AG04450 (cell line): ENCODE results near the gene SELENON. TPM values are rescaled to one million over a fixed set of nuclear protein-coding genes. Genes with fewer than 3 reads are reported as not detected.

ENCODE experiments used
- CTCF ChIA-PET: fragments of 300-600, 350-600 bp; formaldehyde crosslinking; extraction: SDS; loops from one replicate; lab custom pipeline; 2022; ENCODE audit warnings: antibody characterized with exemption, inconsistent platforms; lab: Charles Lee
- POLR2A ChIA-PET: fragments of 350-600 bp; formaldehyde crosslinking; extraction: SDS; loops from one replicate; lab custom pipeline; 2021; ENCODE audit warnings: antibody characterized with exemption, inconsistent platforms; lab: Yijun Ruan, JAX
- DNase-seq: peaks from one replicate; pipeline ENCODE4 v3.0.0-alpha.2; 2011; ENCODE audit warnings: low read depth, low spot score
- H3K27ac ChIP-seq: one replicate; pipeline ENCODE4 v1.5.1; 2012; ENCODE audit warnings: low read depth, low read length, control low read depth
- H3K27me3 ChIP-seq: one replicate; pipeline ENCODE4 v1.6.0; 2012; ENCODE audit warnings: low read length; ENCODE audit not compliant: control insufficient read depth, insufficient read depth
- H3K4me3 ChIP-seq: 2 replicates; pipeline ENCODE4 v1.5.1; 2011; ENCODE audit warnings: mild to moderate bottlenecking, low read depth, low read length, control low read depth
- H3K9me3 ChIP-seq: 2 replicates; pipeline ENCODE4 v1.5.1; 2012; ENCODE audit warnings: low read length; ENCODE audit not compliant: control insufficient read depth, insufficient read depth
- polyA plus RNA-seq: library from polyadenylated mRNA; depleted of rRNA; stranded (reverse); fragments of >200 nt; gene quantifications from 2 replicates; pipeline ENCODE4 v1.2.3, GENCODE V29; 2011
- TF ChIP-seq, protein P1 (sequence below): IDR thresholded peaks from 2 replicates; pipeline ENCODE4 v1.5.1; 2011; ENCODE audit warnings: low read depth, low read length, control low read depth, inconsistent platforms

SELENON gene
- polyA plus RNA-seq, 1 experiment = 36.3 TPM

GRCh38 chr1:25760871-25761270, 39.1 kb upstream of the SELENON start:
- ChIA-PET POLR2A (no interaction called here), CTCF (no interaction called here)
- Histone ChIP-seq H3K27me3 (peaks cover 18% of the 10 kb centered on the region), H3K9me3 (no peaks in the 10 kb centered on the region), H3K4me3 (no peak overlapping the region), H3K27ac (no peak overlapping the region)
- no peak for DNase-seq
- TF ChIP-seq, protein P1, sequence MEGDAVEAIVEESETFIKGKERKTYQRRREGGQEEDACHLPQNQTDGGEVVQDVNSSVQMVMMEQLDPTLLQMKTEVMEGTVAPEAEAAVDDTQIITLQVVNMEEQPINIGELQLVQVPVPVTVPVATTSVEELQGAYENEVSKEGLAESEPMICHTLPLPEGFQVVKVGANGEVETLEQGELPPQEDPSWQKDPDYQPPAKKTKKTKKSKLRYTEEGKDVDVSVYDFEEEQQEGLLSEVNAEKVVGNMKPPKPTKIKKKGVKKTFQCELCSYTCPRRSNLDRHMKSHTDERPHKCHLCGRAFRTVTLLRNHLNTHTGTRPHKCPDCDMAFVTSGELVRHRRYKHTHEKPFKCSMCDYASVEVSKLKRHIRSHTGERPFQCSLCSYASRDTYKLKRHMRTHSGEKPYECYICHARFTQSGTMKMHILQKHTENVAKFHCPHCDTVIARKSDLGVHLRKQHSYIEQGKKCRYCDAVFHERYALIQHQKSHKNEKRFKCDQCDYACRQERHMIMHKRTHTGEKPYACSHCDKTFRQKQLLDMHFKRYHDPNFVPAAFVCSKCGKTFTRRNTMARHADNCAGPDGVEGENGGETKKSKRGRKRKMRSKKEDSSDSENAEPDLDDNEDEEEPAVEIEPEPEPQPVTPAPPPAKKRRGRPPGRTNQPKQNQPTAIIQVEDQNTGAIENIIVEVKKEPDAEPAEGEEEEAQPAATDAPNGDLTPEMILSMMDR = no peak

DNA sequence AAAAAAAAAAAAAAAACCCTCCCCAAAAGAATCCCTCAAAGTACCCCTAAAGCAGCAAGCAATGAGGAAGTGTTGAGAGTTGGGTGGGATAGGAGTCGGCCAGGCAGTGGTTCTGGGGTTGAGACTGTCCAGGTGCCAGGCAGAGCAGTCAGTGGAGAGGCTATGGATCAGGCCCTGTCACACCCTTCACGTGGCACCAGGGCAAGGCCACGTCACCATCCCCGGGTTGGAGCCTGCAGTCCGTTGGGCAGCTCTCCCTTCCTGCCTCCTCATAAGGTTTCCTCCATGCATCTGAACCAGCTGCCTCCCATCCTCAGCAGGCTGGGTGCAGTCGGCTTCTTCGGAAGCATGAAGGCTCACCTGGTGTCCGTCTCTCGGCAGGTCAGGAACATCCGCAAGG, 36.5 kb upstream of the SELENON start:
- ChIA-PET POLR2A (no interaction called here), CTCF (no interaction called here)
- Histone ChIP-seq H3K27ac (no peak overlapping the region), H3K27me3 (peaks cover 5% of the 10 kb centered on the region), H3K4me3 (no peak overlapping the region), H3K9me3 (no peaks in the 10 kb centered on the region)
- TF ChIP-seq, protein P1 = no peak
- DNase-seq = no peak

DNA sequence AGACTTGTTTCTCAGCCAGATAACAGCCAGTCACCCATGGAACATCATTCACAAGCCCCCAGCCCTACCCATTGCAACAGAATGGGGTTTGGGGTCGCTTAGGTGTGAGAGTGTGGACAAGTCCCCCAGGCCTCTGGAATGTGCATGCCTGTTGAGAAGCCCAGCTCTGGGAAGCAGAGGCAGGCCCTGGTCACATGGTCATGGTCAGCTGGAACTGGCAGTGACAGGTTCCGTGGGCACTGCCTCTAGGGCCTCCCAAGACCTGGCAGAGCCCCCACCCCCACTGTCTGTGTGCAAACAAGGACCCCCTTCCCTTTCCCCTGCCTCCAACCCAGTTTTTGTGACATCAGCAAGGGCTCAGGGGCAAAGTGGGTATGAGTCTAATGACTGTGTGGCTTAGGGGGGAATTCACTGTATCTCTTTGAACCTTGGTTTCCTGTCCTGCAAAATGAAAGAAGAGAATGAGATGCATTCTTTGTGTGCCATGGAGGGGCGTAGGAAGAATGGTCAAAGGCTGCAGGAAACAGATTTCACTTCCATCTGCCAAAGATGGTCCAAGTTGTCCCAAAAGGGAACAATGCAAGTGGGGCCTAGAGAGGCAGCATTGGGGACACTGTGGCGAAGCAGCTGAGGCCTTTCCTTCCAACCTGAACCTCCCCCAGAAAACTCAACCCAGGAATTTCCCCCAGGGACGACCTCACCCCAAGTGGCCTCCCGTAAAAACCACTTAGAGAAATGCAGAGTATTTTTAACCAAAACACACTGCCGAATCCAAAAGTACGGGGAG, 34.7 kb upstream of the SELENON start:
- TF ChIP-seq, protein P1 = no peak
- H3K9me3 ChIP-seq = no peaks in the 10 kb centered on the region
- CTCF ChIA-PET = no interaction called here
- no peak for DNase-seq
- H3K4me3 ChIP-seq = no peak overlapping the region
- POLR2A ChIA-PET = no interaction called here
- no peak overlapping the region for H3K27ac ChIP-seq
- H3K27me3 ChIP-seq = peaks cover 2% of the 10 kb centered on the region

DNA sequence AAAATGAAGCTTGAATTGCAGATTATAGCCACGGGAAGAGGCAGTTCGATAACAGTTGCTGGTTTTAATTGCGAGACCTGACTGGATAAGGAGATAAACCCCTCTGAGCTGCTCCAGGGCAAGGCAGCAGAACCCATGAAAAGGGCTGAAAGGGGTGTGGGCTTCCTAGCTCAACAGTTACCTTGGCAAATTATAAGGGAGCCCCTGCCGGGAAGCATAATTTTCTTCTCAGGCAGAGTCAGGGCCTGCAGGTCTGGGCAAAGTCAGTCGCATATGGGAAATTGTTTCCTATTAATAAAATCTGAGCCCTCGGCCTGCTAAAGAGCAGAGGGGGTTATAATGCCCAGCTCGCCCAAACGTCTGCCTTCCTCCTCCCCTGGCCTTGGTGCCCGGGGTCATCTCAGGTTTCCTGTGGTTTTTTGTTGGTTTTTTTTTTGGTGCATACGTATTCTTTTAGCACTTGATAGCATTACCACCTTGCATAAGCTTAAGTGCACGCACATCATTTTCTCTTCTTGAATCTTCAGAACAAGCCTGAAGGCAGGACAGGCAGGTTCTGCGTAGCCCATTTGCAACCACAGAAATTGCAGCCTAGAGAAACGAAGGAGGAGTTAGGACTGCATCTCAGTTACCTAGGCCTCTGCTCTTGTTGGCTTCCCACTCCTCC, 33.9 kb upstream of the SELENON start:
- H3K27ac ChIP-seq = no peak overlapping the region
- TF ChIP-seq, protein P1 = no peak
- DNase-seq = no peak
- POLR2A ChIA-PET = no interaction called here
- no peaks in the 10 kb centered on the region for H3K9me3 ChIP-seq
- CTCF ChIA-PET = interaction anchor here (0.9 kb wide), 1 partner anchor 232 kb away, joined by 4 read pairs; the partner anchor contains the start of gene PAFAH2
- no peak overlapping the region for H3K4me3 ChIP-seq
- H3K27me3 ChIP-seq = no peaks in the 10 kb centered on the region
